Measurements from ENCODE around the gene MSANTD4.

GRCh38 chr11:106017093-106017492 is 4.9 kb downstream of the MSANTD4 start:
- TF ChIP-seq REST (IDR thresholded peaks at IDR 0.05; ENCODE audit: low read depth), result no peak
- TF ChIP-seq TEAD4 (IDR thresholded peaks at IDR 0.05), result no peak
- no peak for TF ChIP-seq CREB1 (IDR thresholded peaks at IDR 0.05; ENCODE audit: low read depth)
- TF ChIP-seq, protein P1, sequence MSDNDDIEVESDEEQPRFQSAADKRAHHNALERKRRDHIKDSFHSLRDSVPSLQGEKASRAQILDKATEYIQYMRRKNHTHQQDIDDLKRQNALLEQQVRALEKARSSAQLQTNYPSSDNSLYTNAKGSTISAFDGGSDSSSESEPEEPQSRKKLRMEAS (IDR thresholded peaks at IDR 0.05), result no peak
- no peak for TF ChIP-seq FOXM1 (IDR thresholded peaks at IDR 0.05; ENCODE audit: borderline replicate concordance, low read depth)
- no peak for TF ChIP-seq YY1 (IDR thresholded peaks at IDR 0.05; ENCODE audit: low read depth)
- TF ChIP-seq NFIC (IDR thresholded peaks at IDR 0.05), result no peak
- TF ChIP-seq TCF12 (IDR thresholded peaks at IDR 0.05; ENCODE audit: low read depth), result no peak

Measured in Ishikawa (cell line).